Left renal cortex interstitium (tissue), 4 donors: ENCODE measurements around the gene DEPP1. TPM values are rescaled to one million over a fixed set of nuclear protein-coding genes. Genes with fewer than 3 reads are reported as not detected.

Experiments used
- DNase-seq, 4 donors: peaks; one replicate each; pipeline ENCODE4 v3.0.0-alpha.2; 2013; ENCODE audit warnings: low read depth in 4 of 4, low spot score in 2 of 4, missing footprints in 1 of 4
- polyA plus RNA-seq, 4 donors: library from polyadenylated mRNA; unstranded; fragments of 120-200 nt; gene quantifications; one replicate each; pipeline ENCODE4 v1.2.1, GENCODE V29; 2013; ENCODE audit not compliant: insufficient read length in 4 of 4

Gene DEPP1
- polyA plus RNA-seq, 4 donors, result 6.8 to 12.4 (median 7.1) TPM

GRCh38 chr10:44935201-44935965 is 43.2 kb downstream of the DEPP1 start:
- DNase-seq, result no peak

- DNase-seq, result no peak
Measured at GRCh38 chr10:44934416-44935200, 44.0 kb downstream of the DEPP1 start.

- DNase-seq, result no peak
Measured at GRCh38 chr10:44933451-44934321, 44.9 kb downstream of the DEPP1 start.

- peak in 1 of 4 donors; percentile 77 for DNase-seq
Measured at GRCh38 chr10:44932517-44933450, 45.8 kb downstream of the DEPP1 start.

- DNase-seq, result no peak
Measured at GRCh38 chr10:44931621-44932516, 46.7 kb downstream of the DEPP1 start.

- DNase-seq, result no peak
Measured at GRCh38 chr10:44930904-44931620, 47.5 kb downstream of the DEPP1 start.

GRCh38 chr10:44929356-44930255 is 49.0 kb downstream of the DEPP1 start:
- no peak for DNase-seq

GRCh38 chr10:44928462-44928861 is 50.1 kb downstream of the DEPP1 start:
- DNase-seq, result no peak

- DNase-seq, result no peak
Measured at GRCh38 chr10:44927352-44927751, 51.3 kb downstream of the DEPP1 start.

GRCh38 chr10:44926751-44927351 is 51.8 kb downstream of the DEPP1 start:
- DNase-seq, result no peak

Other genes starting within 250 kb of the DEPP1 start
- gene TMEM72, start 67.5 kb downstream of the DEPP1 start, polyA plus RNA-seq, result 10 to 100 TPM; 63.6 to 78.0 (median 70.6) TPM
- gene RASSF4, start 19.0 kb downstream of the DEPP1 start, polyA plus RNA-seq, result 10 to 100 TPM; 23.2 to 43.6 (median 29.7) TPM
- gene ZNF22, start 22.1 kb upstream of the DEPP1 start, polyA plus RNA-seq, result 10 to 100 TPM; 73.7 to 97.9 (median 86.8) TPM